SU-DHL-6 (cell line): ENCODE results near the gene ZBP1.

Experiments
- H2AFZ ChIP-seq: fragments of 200-600 bp; sonication (generic); 2 replicates; pipeline ENCODE4 v1.6.1; 2014; ENCODE audit warnings: low read depth, mild to moderate bottlenecking, moderate library complexity, mixed read lengths, antibody characterized with exemption, low read length; ENCODE audit not compliant: severe bottlenecking
- H3F3A ChIP-seq: fragments of 200-600 bp; shearing (Covaris generic); 2 replicates; pipeline ENCODE4 v1.6.0; 2016; ENCODE audit warnings: antibody characterized with exemption, mild to moderate bottlenecking; ENCODE audit not compliant: insufficient read depth
- H3K27ac ChIP-seq: fragments of 200-600 bp; sonication (generic); 2 replicates; pipeline ENCODE4 v1.5.1; 2016; ENCODE audit warnings: low read depth, mild to moderate bottlenecking, low read length, moderate library complexity, mixed read lengths
- H3K27me3 ChIP-seq: fragments of 200-600 bp; sonication (generic), shearing (Covaris generic); 2 replicates; pipeline ENCODE4 v1.6.0; 2014; ENCODE audit warnings: mild to moderate bottlenecking, low read length
- H3K36me3 ChIP-seq: fragments of 200-600 bp; sonication (generic); 2 replicates; pipeline ENCODE4 v1.6.1; 2014; ENCODE audit warnings: mild to moderate bottlenecking, low read length, mixed read lengths
- H3K4me2 ChIP-seq: fragments of 300-600, 200-600 bp; shearing (Covaris generic), sonication (generic); 2 replicates; pipeline ENCODE4 v1.6.0; 2014; ENCODE audit warnings: low read length, low read depth, mild to moderate bottlenecking; ENCODE audit not compliant: poor library complexity, severe bottlenecking
- H3K4me3 ChIP-seq: fragments of 200-600 bp; sonication (generic); 2 replicates; pipeline ENCODE4 v1.5.1; 2014; ENCODE audit warnings: antibody characterized with exemption, low read length, mild to moderate bottlenecking, mixed read lengths; ENCODE audit not compliant: insufficient read depth, poor library complexity, severe bottlenecking
- H3K79me2 ChIP-seq: fragments of 200-600 bp; sonication (generic); 2 replicates; pipeline ENCODE4 v1.6.1; 2014; ENCODE audit warnings: mild to moderate bottlenecking, low read length, moderate library complexity; ENCODE audit not compliant: insufficient read depth
- H3K9ac ChIP-seq: fragments of 200-600 bp; sonication (generic); 2 replicates; pipeline ENCODE4 v1.7.0; 2014; ENCODE audit warnings: mild to moderate bottlenecking, low read length
- H3K9me2 ChIP-seq: fragments of 200-600 bp; sonication (generic); replicated peaks from 2 replicates; pipeline ENCODE4 v1.6.1; 2014; ENCODE audit warnings: low read length; ENCODE audit not compliant: insufficient read depth
- H3K9me3 ChIP-seq: fragments of 200-600 bp; sonication (generic); 2 replicates; pipeline ENCODE4 v1.6.1; 2014; ENCODE audit warnings: low read length, mixed read lengths; ENCODE audit not compliant: insufficient read depth
- H4K20me1 ChIP-seq: fragments of 200-600 bp; sonication (generic); 2 replicates; pipeline ENCODE4 v1.6.1; 2014; ENCODE audit warnings: low read depth, mild to moderate bottlenecking, antibody characterized with exemption, low read length, moderate library complexity, mixed read lengths
- EZH2phosphoT487 ChIP-seq: fragments of 200-600 bp; sonication (generic), shearing (Covaris generic); conservative IDR thresholded peaks from 2 replicates; pipeline ENCODE4 v1.6.1; 2018; ENCODE audit warnings: mild to moderate bottlenecking, antibody characterized with exemption, low read length, moderate library complexity, mixed read lengths
- TF ChIP-seq, protein P1 (sequence below): fragments of 200-600 bp; sonication (generic); IDR thresholded peaks from one replicate; pipeline ENCODE4 v1.5.1; 2017; ENCODE audit warnings: antibody characterized with exemption, mild to moderate bottlenecking, low read length, moderate library complexity; ENCODE audit not compliant: insufficient read depth, poor library complexity, severe bottlenecking

Gene ZBP1

DNA sequence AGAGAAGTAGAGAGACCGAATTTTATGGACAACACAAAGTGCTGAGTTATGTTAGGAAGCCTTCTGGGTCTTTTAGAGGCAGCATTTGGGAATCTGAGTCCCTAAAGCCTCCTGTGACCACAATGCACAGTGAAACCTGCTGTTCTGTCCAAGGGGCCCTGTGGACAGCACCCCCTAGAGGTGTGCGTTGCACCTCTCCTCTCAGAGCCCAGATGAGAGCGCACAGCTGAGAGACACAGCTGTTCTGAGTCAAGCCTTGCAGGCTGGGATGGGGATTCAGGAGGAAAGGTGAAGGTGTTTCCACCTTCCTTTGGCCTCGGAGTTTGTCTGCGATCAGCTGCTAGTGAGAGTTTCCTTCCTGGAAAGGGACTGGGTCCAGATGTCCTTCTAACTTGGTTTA is 46.3 kb downstream of the ZBP1 start:
- H2AFZ ChIP-seq, result no peak overlapping the region
- no peaks in the 10 kb centered on the region for H3K9me3 ChIP-seq
- H4K20me1 ChIP-seq, result no peaks in the 10 kb centered on the region
- H3K79me2 ChIP-seq, result no peaks in the 10 kb centered on the region
- H3K27me3 ChIP-seq, result no peaks in the 10 kb centered on the region
- no peak overlapping the region for H3K4me2 ChIP-seq
- H3K9ac ChIP-seq, result no peak overlapping the region
- H3K9me2 ChIP-seq, result no peaks in the 10 kb centered on the region
- H3F3A ChIP-seq, result no peaks in the 10 kb centered on the region
- no peak overlapping the region for H3K27ac ChIP-seq
- H3K36me3 ChIP-seq, result no peaks in the 10 kb centered on the region
- no peak for TF ChIP-seq EZH2phosphoT487
- TF ChIP-seq, protein P1, sequence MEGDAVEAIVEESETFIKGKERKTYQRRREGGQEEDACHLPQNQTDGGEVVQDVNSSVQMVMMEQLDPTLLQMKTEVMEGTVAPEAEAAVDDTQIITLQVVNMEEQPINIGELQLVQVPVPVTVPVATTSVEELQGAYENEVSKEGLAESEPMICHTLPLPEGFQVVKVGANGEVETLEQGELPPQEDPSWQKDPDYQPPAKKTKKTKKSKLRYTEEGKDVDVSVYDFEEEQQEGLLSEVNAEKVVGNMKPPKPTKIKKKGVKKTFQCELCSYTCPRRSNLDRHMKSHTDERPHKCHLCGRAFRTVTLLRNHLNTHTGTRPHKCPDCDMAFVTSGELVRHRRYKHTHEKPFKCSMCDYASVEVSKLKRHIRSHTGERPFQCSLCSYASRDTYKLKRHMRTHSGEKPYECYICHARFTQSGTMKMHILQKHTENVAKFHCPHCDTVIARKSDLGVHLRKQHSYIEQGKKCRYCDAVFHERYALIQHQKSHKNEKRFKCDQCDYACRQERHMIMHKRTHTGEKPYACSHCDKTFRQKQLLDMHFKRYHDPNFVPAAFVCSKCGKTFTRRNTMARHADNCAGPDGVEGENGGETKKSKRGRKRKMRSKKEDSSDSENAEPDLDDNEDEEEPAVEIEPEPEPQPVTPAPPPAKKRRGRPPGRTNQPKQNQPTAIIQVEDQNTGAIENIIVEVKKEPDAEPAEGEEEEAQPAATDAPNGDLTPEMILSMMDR, result peak; percentile 37
- H3K4me3 ChIP-seq, result no peak overlapping the region

DNA sequence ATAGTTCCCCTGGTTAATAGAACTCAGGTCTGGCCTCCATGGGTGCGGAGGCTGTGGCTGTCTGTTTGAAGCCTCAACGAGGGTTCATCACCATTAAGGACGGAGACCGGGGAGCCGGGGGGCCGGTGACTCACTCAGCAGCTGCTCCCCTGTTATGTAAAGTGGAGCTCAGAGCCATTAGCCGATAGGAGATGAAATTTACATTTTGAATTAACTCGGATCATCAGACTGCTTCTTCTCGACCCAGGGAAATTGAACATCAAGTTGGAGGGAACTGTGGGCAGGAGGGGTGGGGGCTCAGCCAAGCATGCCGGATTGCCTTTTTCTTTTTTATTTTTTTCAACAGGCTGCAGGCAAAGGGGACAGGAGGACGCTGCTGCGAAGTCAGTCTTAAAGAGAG is 47.0 kb downstream of the ZBP1 start:
- Histone ChIP-seq H3K4me2 (no peak overlapping the region), H3K27me3 (no peaks in the 10 kb centered on the region), H3K4me3 (no peak overlapping the region), H3K79me2 (no peaks in the 10 kb centered on the region), H3K27ac (no peak overlapping the region), H4K20me1 (no peaks in the 10 kb centered on the region), H3F3A (no peaks in the 10 kb centered on the region), H2AFZ (no peak overlapping the region), H3K36me3 (no peaks in the 10 kb centered on the region), H3K9me3 (no peaks in the 10 kb centered on the region), H3K9ac (no peak overlapping the region), H3K9me2 (no peaks in the 10 kb centered on the region)
- TF ChIP-seq, protein P1, result no peak
- TF ChIP-seq EZH2phosphoT487, result no peak

DNA sequence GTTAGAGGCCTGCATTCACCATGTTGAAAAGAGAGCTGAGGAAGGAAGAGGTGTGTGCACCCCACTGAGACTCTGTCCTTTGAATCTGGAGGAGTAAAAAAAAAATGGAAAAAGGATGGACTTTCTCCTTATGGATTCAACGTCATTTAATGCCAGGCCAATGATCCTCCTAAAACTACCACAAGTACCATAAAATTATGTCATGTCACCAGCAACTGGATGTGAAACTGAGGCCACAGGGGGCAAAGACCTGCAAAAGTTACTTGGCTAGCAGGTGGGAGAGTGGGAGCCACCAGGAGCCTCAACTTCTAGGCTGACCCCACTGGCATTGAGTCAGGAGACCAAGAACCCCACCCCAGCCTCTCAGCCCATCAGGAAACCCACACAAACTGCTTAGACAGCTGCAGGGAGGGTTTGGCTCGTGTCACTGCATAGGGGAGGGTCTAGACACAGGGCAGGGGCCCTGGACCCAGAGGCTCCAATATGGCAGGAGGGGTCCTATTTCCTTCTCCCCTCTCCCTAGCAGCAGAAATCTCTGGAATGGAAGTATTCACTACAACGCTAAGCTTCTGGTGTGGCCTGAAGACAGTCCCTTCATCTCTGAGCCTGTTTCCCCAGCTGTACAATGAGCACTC is 48.3 kb downstream of the ZBP1 start:
- TF ChIP-seq, protein P1, result no peak
- TF ChIP-seq EZH2phosphoT487, result no peak
- Histone ChIP-seq H3K9me3 (no peaks in the 10 kb centered on the region), H4K20me1 (no peaks in the 10 kb centered on the region), H3K9ac (no peak overlapping the region), H3K79me2 (no peaks in the 10 kb centered on the region), H2AFZ (no peak overlapping the region), H3K27ac (no peak overlapping the region), H3K4me2 (no peak overlapping the region), H3K4me3 (no peak overlapping the region), H3K27me3 (no peaks in the 10 kb centered on the region), H3K9me2 (no peaks in the 10 kb centered on the region), H3F3A (no peaks in the 10 kb centered on the region), H3K36me3 (no peaks in the 10 kb centered on the region)
